Activated CD8-positive, alpha-beta memory T cell treated with anti-CD3 and anti-CD28 coated beads for 36 hours (primary cell): ENCODE data around the gene TRAFD1. TPM values are rescaled to one million over a fixed set of nuclear protein-coding genes. Genes with fewer than 3 reads are reported as not detected.

Source experiments
- CTCF ChIA-PET: fragments of 350-600 bp; sonication (Branson Sonifier 250); formaldehyde crosslinking; loops from one replicate; lab custom pipeline; 2021; ENCODE audit warnings: antibody characterized with exemption; lab: Charles Lee
- POLR2A ChIA-PET: fragments of 350-600 bp; sonication (Branson Sonifier 250); formaldehyde crosslinking; loops from one replicate; lab custom pipeline; 2021; ENCODE audit warnings: antibody characterized with exemption; lab: Charles Lee
- total RNA-seq, 2 experiments: library from RNA; stranded (reverse); gene quantifications; one replicate each; pipeline ENCODE4 v1.2.3, GENCODE V29; 2021

Gene TRAFD1
- total RNA-seq, 2 experiments from 2014 or later = 28.3 to 28.5 TPM

- ChIA-PET POLR2A (no interaction called here), CTCF (interaction anchor here (0.6 to 0.7 kb wide), 2 partner anchors 216 to 240 kb away, joined by 3 to 4 read pairs; no protein-coding TSS in a partner anchor)
Measured at GRCh38 chr12:112185093-112185923, 59.9 kb downstream of the TRAFD1 start.

GRCh38 chr12:112188130-112188830, 62.9 kb downstream of the TRAFD1 start:
- ChIA-PET POLR2A (no interaction called here), CTCF (no interaction called here)

DNA sequence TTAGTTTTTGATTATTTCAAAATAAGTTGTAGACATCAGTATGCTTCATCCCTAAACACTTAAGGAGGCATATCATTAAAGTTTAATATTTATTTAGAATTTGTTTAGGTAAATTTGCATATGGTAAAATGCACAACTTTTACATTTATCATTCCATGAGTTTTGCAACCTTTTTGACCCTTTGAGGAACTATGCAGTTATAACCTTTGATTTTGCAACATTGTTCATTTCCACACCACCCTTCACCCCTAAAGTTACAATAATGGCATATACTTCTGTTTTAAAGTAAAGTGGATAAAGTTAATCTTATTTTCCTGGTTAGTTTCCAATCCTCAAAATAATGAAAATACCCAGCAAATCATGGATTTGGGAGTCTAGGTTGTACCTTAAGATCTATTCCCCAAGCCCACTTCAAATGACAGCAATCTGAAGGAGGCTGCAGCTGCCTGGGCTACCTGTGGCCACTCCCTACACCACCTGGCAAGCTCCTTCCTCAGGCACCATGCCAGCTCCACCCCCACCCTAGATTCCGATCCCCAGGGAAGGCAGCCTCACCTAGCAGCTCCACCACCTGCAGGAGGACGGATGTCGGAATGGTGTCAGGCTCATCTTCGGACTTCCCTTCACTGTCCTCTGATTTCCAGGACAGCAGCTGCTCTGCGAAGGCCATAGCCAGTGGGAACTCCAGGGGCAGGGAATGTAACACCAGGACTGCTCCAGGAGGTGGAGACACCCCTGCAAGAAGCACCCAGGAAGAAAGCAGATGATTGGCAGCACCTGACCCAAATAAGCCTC, 65.1 kb downstream of the TRAFD1 start:
- ChIA-PET CTCF (no interaction called here), POLR2A (no interaction called here)

- ChIA-PET CTCF (no interaction called here), POLR2A (no interaction called here)
Measured at GRCh38 chr12:112191201-112191600, 65.8 kb downstream of the TRAFD1 start.

DNA sequence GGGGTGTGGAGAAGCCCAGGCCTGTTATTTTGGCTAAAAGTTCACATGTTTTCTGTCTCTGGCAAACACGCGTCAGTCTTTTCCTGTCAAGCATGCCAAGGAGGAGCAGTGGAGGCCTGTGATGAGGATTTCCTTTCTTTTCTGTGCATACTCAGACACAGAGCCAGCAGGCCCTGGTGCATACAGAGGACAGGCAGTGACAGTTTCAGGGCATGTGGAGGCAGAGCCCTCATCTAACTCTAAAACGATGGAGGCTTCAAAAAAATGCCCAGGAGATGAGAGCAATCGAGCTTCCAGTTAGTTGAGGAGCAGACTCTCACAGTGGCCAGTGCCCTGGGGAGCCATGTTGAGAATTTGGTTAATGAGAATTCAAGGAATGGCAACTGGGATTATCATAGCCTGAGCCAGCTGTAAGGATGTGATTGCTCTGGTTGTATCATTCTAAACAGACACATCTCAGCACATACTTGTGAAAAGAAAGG, 66.5 kb downstream of the TRAFD1 start:
- ChIA-PET CTCF (no interaction called here), POLR2A (no interaction called here)

- ChIA-PET CTCF (no interaction called here), POLR2A (no interaction called here)
Measured at GRCh38 chr12:112192475-112192874, 67.1 kb downstream of the TRAFD1 start.

GRCh38 chr12:112194601-112195247, 69.4 kb downstream of the TRAFD1 start:
- ChIA-PET POLR2A (no interaction called here), CTCF (no interaction called here)

DNA sequence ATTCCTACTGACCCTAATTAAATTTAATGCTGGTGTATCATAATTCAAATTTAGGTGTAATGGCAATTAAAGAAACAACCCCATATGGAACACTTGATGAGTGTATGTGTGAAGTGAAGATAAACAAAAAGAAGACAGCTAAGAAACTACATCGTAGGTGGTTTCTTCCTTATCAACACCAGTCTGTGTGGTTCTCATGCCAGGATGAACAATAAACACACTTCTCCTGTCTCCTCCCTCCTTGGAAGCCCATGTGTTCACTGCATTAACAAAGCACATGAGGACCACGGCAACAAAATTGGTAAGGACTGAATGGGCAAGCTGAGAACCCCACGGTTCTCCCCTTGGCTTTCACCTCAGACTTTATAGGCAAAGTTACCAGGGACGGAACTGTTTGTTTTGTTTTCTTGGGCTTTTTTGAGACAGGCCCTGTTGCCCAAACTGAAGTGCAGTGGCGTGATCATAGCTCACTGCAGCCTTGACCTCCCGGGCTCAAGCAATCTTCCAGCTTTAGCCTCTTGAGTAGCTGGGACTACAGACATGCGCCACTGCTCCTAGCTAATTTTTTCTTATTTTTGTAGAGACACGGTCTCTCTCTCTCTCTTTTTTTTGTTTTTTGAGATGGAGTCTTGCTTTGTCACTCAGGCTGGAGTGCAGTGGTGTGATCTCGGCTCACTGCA, 71.0 kb downstream of the TRAFD1 start:
- CTCF ChIA-PET = interaction anchor here (3.5 kb wide), 1 partner anchor 191 kb away, joined by 20 read pairs; no protein-coding TSS in a partner anchor
- POLR2A ChIA-PET = no interaction called here

DNA sequence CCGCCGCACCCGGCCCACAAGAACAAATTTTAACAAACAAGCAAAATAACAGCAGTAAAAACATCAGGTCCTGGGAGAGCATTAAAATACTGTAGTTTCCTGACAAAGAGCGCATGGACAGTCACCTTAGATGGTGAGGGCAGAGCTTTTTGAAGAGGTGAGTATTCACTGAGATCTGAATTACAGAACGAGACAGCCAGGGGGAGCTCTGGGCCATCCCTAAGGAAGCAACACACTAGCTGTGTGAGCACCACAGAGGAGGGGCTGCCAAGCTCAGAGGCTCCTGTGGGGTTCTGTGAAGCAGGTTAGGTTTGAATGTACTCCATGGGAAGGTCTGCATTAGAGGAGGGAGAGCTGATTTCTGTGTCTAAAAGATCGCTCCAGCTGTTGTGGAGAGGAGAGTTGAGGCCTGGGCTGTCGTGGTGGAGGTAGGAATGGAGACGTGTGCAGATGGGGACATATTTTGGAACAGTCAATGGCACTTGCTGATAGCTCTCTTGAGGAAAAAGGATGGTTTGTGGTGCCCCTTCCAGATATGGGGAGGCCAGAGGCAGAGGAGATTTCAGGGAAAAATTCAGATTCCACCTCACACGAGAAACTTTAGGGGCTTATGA, 72.9 kb downstream of the TRAFD1 start:
- ChIA-PET CTCF (interaction anchor here (0.5 to 3.5 kb wide), 4 partner anchors 11 to 189 kb away, joined by 3 to 20 read pairs (median 3); no protein-coding TSS in a partner anchor), POLR2A (no interaction called here)

DNA sequence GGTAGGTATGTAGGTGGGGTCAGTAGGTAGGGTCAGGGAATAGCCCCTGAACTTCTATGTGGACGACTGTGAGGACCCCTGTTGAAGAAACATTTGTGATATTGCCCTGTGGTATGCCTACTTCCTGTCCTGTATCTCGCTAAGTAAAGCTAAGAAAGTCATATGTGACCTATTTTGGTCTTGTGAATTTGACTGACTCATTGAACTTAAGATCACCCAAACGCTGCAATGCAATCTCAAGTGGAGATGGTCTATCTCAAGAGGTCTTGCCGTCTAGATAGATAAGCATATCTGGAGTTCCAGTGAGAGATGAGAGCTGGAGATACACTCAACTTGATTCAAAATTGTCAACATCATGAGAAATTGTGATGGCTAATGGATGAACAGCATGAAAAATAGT, 73.8 kb downstream of the TRAFD1 start:
- CTCF ChIA-PET = interaction anchor here (3.5 kb wide), 1 partner anchor 188 kb away, joined by 20 read pairs; no protein-coding TSS in a partner anchor
- POLR2A ChIA-PET = no interaction called here

Other genes with a start within 250 kb of the TRAFD1 start
- 10 to 100 TPM in 1 of 2 experiments, 1 to 10 TPM in 1; 9.8 to 10.8 TPM for gene TMEM116, start 112.4 kb upstream of the TRAFD1 start, total RNA-seq
- 10 to 100 TPM; 93.0 to 93.1 TPM for gene ERP29, start 112.1 kb upstream of the TRAFD1 start, total RNA-seq
- gene NAA25, start 16.8 kb upstream of the TRAFD1 start, total RNA-seq = 10 to 100 TPM; 46.7 to 48.7 TPM